Fibroblast of skin of left quadriceps (primary cell): ENCODE results near the gene NSF.
"Not testable (repeated sequence)": the region's sequence is repeated elsewhere in the genome, so short reads cannot be mapped to it uniquely, and the experiment has no call there.

Experiments used
- DNase-seq, 2 experiments: peaks; one replicate each; pipeline ENCODE4 v3.0.0-alpha.2; 2013; ENCODE audit warnings: low read depth in 2 of 2

The NSF gene

GRCh38 chr17:46628753-46629436 is 38.4 kb downstream of the NSF start:
- not testable (repeated sequence) for DNase-seq

GRCh38 chr17:46632146-46632545 is 41.7 kb downstream of the NSF start:
- not testable (repeated sequence) for DNase-seq

- DNase-seq, result not testable (repeated sequence)
Observed at GRCh38 chr17:46634844-46635243, 44.4 kb downstream of the NSF start.

GRCh38 chr17:46641861-46642656 is 51.6 kb downstream of the NSF start:
- DNase-seq, result not testable (repeated sequence)

GRCh38 chr17:46647251-46647650 is 56.8 kb downstream of the NSF start:
- not testable (repeated sequence) for DNase-seq

GRCh38 chr17:46647688-46648278 is 57.3 kb downstream of the NSF start:
- DNase-seq, result not testable (repeated sequence)

GRCh38 chr17:46649246-46649645 is 58.8 kb downstream of the NSF start:
- DNase-seq, result not testable (repeated sequence)

GRCh38 chr17:46652024-46652643 is 61.7 kb downstream of the NSF start:
- not testable (repeated sequence) for DNase-seq

- not testable (repeated sequence) for DNase-seq
Observed at GRCh38 chr17:46658235-46658634, 67.8 kb downstream of the NSF start.

- not testable (repeated sequence) for DNase-seq
Observed at GRCh38 chr17:46659702-46660101, 69.2 kb downstream of the NSF start.

- DNase-seq, result not testable (repeated sequence)
Observed at GRCh38 chr17:46663123-46663522, 72.7 kb downstream of the NSF start.

- DNase-seq, result not testable (repeated sequence)
Observed at GRCh38 chr17:46663552-46663951, 73.1 kb downstream of the NSF start.

GRCh38 chr17:46665969-46666368 is 75.5 kb downstream of the NSF start:
- DNase-seq, result not testable (repeated sequence)

- not testable (repeated sequence) for DNase-seq
Observed at GRCh38 chr17:46670789-46671188, 80.3 kb downstream of the NSF start.

- not testable (repeated sequence) for DNase-seq
Observed at GRCh38 chr17:46672777-46673176, 82.3 kb downstream of the NSF start.

- not testable (repeated sequence) for DNase-seq
Observed at GRCh38 chr17:46677819-46678218, 87.3 kb downstream of the NSF start.

- not testable (repeated sequence) for DNase-seq
Observed at GRCh38 chr17:46683653-46684052, 93.2 kb downstream of the NSF start.

- not testable (repeated sequence) for DNase-seq
Observed at GRCh38 chr17:46685284-46685683, 94.8 kb downstream of the NSF start.

GRCh38 chr17:46692196-46692595 is 101.7 kb downstream of the NSF start:
- DNase-seq, result not testable (repeated sequence)

GRCh38 chr17:46693283-46693682 is 102.8 kb downstream of the NSF start:
- DNase-seq, result not testable (repeated sequence)

- DNase-seq, result not testable (repeated sequence)
Observed at GRCh38 chr17:46696522-46696921, 106.1 kb downstream of the NSF start.

GRCh38 chr17:46699014-46699413 is 108.5 kb downstream of the NSF start:
- not testable (repeated sequence) for DNase-seq
